PC-3 (cell line): ENCODE data around the gene AHSP.

Experiments used
- EZH2 ChIP-seq: fragments of 300-600 bp; sonication (generic); IDR thresholded peaks from one replicate; pipeline ENCODE4 v1.6.1; 2017; ENCODE audit warnings: antibody characterized with exemption, mild to moderate bottlenecking, low read length; ENCODE audit not compliant: unreplicated experiment
- TF ChIP-seq, protein P1 (sequence below): fragments of 300-600 bp; sonication (generic); conservative IDR thresholded peaks from 2 replicates; pipeline ENCODE4 v1.5.1; 2017; ENCODE audit warnings: antibody characterized with exemption, low read depth, mild to moderate bottlenecking, low read length

- TF ChIP-seq, protein P1, sequence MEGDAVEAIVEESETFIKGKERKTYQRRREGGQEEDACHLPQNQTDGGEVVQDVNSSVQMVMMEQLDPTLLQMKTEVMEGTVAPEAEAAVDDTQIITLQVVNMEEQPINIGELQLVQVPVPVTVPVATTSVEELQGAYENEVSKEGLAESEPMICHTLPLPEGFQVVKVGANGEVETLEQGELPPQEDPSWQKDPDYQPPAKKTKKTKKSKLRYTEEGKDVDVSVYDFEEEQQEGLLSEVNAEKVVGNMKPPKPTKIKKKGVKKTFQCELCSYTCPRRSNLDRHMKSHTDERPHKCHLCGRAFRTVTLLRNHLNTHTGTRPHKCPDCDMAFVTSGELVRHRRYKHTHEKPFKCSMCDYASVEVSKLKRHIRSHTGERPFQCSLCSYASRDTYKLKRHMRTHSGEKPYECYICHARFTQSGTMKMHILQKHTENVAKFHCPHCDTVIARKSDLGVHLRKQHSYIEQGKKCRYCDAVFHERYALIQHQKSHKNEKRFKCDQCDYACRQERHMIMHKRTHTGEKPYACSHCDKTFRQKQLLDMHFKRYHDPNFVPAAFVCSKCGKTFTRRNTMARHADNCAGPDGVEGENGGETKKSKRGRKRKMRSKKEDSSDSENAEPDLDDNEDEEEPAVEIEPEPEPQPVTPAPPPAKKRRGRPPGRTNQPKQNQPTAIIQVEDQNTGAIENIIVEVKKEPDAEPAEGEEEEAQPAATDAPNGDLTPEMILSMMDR: no peak
- TF ChIP-seq EZH2: no peak
These were observed 41.7 kb upstream of the AHSP start for GRCh38 chr16:31486045-31486444.
